ENCODE measurements around the gene NADK2.
A peak's percentile ranks its signal among the peaks of the same experiment; 100 is the strongest.
"Not testable (repeated sequence)": the region's sequence is repeated elsewhere in the genome, so short reads cannot be mapped to it uniquely, and the experiment has no call there.

Gene NADK2

DNA sequence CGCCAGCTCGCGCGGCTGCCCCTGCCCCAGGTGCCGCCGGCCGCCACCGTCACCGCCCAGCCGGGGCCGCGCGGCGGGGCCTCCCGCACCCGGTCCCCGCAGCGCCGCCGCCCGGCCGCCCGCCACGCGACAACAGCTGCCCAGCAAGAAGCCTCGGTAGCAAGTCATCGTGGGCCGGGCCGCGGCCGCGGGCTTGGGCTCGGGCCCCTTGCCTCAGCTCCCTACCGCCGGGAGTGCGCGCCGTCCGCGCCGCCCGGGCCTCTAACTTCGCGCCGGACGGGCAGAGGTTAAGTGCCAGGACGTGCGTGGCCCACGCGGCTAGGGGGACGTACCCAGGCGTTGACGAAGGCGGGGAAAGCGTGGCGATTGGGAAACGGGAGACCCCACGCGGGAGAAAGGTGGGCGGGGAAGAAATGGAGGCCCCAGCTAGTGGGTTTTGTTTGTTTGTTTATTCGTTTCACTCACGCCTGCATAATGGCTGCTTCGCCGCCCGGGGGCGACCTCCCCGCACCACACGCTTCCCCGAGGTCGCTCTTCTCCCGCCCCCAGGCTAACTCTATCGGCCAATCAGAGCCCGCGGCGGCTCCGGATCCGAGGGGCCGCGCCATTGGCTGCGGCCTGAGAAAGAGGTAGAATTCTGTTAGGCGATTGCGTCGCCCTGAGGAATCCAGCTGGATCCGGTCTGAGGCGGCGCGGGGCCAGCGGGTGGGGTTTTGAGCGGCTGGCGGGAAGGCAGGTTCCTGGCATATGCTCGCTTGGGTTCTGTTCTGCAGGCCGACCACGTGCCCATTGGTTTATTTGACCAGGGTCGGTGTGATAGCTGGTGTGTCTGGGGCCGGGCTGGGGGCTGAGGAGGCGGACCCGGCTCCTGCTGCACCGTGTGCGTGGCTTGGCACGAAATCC is at the start of gene NADK2:
Gene NADK2 (minus strand): TSS at position 295 of the 903 bp plus-strand sequence. CDS start 127 bp downstream, at position 168.
- DNase-seq, result peak; percentile 83 to 100 (median 98)

- no peak for DNase-seq
Observed at GRCh38 chr5:36285837-36286615, 44.3 kb upstream of the NADK2 start.

DNA sequence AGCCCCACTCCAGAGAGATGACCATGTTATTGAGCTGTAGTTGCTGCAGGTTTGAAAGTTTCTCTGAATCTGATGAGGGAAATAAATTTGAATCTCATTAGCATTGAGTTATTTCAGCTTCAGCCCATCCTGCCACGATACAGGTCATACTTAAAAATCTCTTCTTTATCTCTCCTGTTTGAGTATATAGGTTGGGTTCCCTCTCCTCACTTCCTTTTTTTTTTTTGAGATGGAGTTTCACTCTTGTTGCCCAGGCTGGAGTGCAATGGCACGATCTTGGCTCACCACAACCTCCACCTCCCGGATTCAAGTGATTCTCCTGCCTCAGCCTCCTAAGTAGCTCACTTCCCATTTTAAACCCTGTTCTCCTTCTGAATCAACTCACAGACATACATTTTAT is 42.0 kb upstream of the NADK2 start:
- DNase-seq, result not testable (repeated sequence)

DNA sequence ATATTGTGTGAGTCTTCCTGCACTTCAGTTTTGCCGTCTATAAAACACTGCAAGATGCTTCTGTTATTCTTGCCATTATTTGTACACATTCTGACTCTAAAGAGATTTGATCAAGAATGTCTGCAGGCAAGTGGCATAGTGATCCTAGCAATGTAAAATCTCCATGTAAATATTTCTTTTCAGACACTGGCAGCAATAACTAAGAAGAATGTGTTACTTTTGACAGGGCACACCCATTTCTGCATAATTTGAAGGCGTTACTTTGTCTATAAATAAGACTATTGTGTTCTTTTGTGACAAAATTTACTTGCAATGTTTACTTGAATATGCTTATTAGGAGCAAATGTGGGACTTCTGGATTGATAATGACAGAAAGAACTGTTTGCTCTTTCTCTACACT is 39.9 kb upstream of the NADK2 start:
- no peak for DNase-seq

GRCh38 chr5:36279054-36279698 is 37.5 kb upstream of the NADK2 start:
- no peak for DNase-seq

- DNase-seq, result no peak
Observed at GRCh38 chr5:36277521-36278176, 35.9 kb upstream of the NADK2 start.

DNA sequence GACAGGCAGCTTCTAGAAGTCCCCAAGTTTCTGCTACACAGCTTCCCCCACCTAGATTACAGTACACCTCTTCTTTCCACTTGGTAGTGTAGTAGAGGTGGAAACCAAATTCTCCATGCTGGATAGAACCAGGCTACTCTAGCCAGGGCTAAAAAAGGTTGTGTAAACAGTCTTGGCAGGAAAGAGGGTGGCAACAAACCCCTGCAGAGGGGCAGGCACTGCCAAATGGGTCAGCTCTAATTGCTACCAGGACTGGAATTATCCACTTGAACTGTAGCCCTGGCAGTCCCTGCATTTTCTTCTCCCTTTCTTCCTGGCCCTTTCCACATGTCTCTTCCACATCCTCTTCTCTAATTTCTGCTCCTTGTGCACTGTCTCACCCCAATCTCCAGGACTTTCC is 35.1 kb upstream of the NADK2 start:
- DNase-seq, result peak in 24 of 51 donors; percentile 2 to 73 (median 36)

- DNase-seq, result no peak
Observed at GRCh38 chr5:36273809-36274526, 32.2 kb upstream of the NADK2 start.

GRCh38 chr5:36272136-36272690 is 30.5 kb upstream of the NADK2 start:
- DNase-seq, result no peak

- DNase-seq, result no peak
Observed at GRCh38 chr5:36270876-36271575, 29.3 kb upstream of the NADK2 start.

GRCh38 chr5:36270175-36270574 is 28.4 kb upstream of the NADK2 start:
- DNase-seq, result no peak

GRCh38 chr5:36269478-36269877 is 27.8 kb upstream of the NADK2 start:
- DNase-seq, result no peak

GRCh38 chr5:36267905-36268304 is 26.2 kb upstream of the NADK2 start:
- DNase-seq, result no peak

- no peak for DNase-seq
Observed at GRCh38 chr5:36264202-36264760, 22.6 kb upstream of the NADK2 start.

- no peak for DNase-seq
Observed at GRCh38 chr5:36261186-36261585, 19.5 kb upstream of the NADK2 start.

GRCh38 chr5:36253575-36253974 is 11.8 kb upstream of the NADK2 start:
- no peak for DNase-seq

DNA sequence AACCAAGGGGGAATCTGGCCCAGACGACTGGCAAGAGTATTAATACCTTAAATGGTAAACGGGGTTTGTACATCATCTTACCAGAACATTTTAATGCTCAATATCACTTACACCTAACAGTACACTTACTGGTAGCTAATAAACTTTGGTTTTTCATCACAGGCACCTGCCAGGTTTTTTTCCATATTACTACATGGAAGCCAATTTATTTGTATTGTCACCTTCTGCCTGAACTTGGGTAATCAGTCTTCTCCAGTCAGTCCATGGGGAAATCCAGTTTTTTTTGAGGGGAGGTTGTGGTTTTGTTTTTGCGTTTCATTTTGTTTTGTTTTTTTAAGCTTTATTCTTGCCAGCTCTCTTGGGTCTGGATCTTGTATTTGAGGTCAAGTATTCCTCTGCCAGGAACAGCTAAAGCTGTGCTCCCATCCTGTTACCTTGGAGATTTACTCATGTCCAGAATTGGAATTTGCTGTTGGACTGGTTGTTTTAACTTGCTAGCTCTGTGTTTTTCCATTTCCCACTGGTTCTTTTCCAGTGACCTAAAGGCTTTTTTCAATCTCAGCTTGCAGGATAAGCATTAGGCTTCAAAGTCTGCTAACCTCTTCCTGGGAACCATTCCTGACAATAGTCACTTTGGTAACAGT is 11.1 kb upstream of the NADK2 start:
- peak in 6 of 51 donors; percentile 7 to 45 (median 16) for DNase-seq

GRCh38 chr5:36251218-36251617 is 9.5 kb upstream of the NADK2 start:
- DNase-seq, result no peak

DNA sequence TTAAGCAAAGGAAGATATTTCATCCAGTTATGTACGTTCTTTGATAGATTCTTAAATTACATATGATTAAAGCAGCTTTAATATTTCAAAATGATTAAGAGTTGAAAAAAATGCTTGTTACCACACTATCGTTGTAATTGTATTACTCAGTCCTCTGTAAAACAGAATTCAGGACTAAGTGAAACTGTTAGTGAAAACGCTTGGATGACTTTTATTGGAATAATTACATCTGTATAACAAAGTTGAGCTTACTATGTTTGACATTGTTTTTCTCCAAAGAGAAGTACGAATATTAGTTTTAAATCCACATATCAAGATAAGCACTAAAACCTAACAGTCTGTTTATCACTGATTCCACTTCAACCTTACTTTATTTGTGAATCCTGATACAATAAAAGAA is 8.7 kb upstream of the NADK2 start:
- DNase-seq, result no peak

Data from hypothalamus (tissue), 51 donors.